ENCODE results near the gene APOL3.

DNA sequence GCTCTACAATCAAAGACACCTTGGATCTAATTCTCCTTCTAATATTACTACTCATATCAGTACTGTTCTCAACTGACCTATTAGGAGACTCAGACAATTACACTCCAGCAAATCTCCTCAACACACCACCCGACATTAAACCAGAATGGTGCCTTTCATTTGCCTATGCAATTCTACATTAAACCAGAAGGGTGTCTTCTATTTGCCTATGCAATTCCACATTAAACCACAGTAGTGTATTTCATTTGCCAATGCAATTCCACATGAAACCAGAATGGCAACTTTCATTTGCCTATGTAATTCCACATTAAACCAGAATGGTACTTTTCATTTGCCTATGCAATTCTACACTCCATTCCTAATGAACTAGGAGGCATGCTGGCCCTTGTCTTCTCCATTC, 15.3 kb upstream of the APOL3 start:
- TF ChIP-seq, protein P1, sequence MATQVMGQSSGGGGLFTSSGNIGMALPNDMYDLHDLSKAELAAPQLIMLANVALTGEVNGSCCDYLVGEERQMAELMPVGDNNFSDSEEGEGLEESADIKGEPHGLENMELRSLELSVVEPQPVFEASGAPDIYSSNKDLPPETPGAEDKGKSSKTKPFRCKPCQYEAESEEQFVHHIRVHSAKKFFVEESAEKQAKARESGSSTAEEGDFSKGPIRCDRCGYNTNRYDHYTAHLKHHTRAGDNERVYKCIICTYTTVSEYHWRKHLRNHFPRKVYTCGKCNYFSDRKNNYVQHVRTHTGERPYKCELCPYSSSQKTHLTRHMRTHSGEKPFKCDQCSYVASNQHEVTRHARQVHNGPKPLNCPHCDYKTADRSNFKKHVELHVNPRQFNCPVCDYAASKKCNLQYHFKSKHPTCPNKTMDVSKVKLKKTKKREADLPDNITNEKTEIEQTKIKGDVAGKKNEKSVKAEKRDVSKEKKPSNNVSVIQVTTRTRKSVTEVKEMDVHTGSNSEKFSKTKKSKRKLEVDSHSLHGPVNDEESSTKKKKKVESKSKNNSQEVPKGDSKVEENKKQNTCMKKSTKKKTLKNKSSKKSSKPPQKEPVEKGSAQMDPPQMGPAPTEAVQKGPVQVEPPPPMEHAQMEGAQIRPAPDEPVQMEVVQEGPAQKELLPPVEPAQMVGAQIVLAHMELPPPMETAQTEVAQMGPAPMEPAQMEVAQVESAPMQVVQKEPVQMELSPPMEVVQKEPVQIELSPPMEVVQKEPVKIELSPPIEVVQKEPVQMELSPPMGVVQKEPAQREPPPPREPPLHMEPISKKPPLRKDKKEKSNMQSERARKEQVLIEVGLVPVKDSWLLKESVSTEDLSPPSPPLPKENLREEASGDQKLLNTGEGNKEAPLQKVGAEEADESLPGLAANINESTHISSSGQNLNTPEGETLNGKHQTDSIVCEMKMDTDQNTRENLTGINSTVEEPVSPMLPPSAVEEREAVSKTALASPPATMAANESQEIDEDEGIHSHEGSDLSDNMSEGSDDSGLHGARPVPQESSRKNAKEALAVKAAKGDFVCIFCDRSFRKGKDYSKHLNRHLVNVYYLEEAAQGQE (IDR thresholded peaks at IDR 0.05; ENCODE audit: insufficient read depth in 1 of 2, low read depth in 2 of 2, low read length in 1 of 2) = no peak
- TF ChIP-seq, protein P2, sequence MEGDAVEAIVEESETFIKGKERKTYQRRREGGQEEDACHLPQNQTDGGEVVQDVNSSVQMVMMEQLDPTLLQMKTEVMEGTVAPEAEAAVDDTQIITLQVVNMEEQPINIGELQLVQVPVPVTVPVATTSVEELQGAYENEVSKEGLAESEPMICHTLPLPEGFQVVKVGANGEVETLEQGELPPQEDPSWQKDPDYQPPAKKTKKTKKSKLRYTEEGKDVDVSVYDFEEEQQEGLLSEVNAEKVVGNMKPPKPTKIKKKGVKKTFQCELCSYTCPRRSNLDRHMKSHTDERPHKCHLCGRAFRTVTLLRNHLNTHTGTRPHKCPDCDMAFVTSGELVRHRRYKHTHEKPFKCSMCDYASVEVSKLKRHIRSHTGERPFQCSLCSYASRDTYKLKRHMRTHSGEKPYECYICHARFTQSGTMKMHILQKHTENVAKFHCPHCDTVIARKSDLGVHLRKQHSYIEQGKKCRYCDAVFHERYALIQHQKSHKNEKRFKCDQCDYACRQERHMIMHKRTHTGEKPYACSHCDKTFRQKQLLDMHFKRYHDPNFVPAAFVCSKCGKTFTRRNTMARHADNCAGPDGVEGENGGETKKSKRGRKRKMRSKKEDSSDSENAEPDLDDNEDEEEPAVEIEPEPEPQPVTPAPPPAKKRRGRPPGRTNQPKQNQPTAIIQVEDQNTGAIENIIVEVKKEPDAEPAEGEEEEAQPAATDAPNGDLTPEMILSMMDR (IDR thresholded peaks at IDR 0.05) = no peak
- TF ChIP-seq SIN3A (IDR thresholded peaks at IDR 0.05; ENCODE audit: borderline replicate concordance, insufficient read depth, low read depth, low read length) (no peak), POLR2AphosphoS5 (IDR thresholded peaks at IDR 0.05; ENCODE audit: low read depth, low read length) (no peak), TCF7L2 (IDR thresholded peaks at IDR 0.05; ENCODE audit: low read depth, low read length) (no peak)
